Keratinocyte (primary cell): ENCODE results near the gene MCTP2.

Source experiments
- EZH2 ChIP-seq: IDR thresholded peaks from one replicate; pipeline ENCODE4 v1.6.1; 2012; ENCODE audit warnings: inconsistent platforms, mild to moderate bottlenecking, low read length, moderate library complexity
- TF ChIP-seq, protein P1 (sequence below), 3 experiments: IDR thresholded peaks in 1 of 3; conservative IDR thresholded peaks in 1 of 3; optimal IDR thresholded peaks in 1 of 3; 2 replicates in 2 of 3; 3 replicates in 1 of 3; pipeline versions ENCODE3 to v1.5.1; 2011; ENCODE audit warnings: low read length in 3 of 3, mild to moderate bottlenecking in 3 of 3, moderate library complexity in 2 of 3, control low read depth in 1 of 3, inconsistent platforms in 1 of 3; ENCODE audit not compliant: insufficient read depth in 2 of 3; ENCODE audit errors: extremely low read depth in 1 of 3

DNA sequence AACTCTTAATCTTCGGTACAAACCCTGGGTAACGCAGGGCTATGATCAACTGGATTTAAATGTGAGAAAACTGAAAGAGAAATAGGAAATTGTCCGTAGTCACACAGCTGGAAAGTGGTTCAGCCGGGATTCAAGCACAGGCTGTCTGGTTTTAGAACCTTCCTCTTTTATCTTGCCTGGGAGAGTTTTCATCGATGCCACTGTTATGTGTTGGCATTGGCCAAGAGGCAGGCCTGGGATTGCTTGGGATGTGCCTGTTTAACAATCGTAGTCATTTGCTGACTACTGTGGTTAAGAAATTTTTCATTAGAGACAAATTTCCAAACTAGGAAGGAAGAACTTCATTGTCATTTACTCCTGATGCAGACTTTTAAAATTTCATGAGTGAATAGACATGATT is 4.3 kb downstream of the MCTP2 start:
- TF ChIP-seq, protein P1, sequence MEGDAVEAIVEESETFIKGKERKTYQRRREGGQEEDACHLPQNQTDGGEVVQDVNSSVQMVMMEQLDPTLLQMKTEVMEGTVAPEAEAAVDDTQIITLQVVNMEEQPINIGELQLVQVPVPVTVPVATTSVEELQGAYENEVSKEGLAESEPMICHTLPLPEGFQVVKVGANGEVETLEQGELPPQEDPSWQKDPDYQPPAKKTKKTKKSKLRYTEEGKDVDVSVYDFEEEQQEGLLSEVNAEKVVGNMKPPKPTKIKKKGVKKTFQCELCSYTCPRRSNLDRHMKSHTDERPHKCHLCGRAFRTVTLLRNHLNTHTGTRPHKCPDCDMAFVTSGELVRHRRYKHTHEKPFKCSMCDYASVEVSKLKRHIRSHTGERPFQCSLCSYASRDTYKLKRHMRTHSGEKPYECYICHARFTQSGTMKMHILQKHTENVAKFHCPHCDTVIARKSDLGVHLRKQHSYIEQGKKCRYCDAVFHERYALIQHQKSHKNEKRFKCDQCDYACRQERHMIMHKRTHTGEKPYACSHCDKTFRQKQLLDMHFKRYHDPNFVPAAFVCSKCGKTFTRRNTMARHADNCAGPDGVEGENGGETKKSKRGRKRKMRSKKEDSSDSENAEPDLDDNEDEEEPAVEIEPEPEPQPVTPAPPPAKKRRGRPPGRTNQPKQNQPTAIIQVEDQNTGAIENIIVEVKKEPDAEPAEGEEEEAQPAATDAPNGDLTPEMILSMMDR (optimal IDR thresholded peaks at IDR 0.05 in 1 of 3, IDR thresholded peaks at IDR 0.05 in 1 of 3, conservative IDR thresholded peaks at IDR 0.05 in 1 of 3; ENCODE audit: extremely low read depth in 1 of 3, insufficient read depth in 2 of 3, low read length in 3 of 3) = no peak
- no peak for TF ChIP-seq EZH2
